PC-3 (cell line): ENCODE data around the gene TNFAIP8L3. TPM values are rescaled to one million over a fixed set of nuclear protein-coding genes. Genes with fewer than 3 reads are reported as not detected.

Experiments
- ATAC-seq: fragments of 200-7000 bp; cut with Tn5 transposase; 2 replicates; pipeline ENCODE4 v1.9.1; 2020; ENCODE audit warnings: mild to moderate bottlenecking, moderate library complexity
- BruUV-seq: library from RNA; stranded (reverse); fragments of 400-500 nt; replicated peaks from 2 replicates; lab custom pipeline; 2021; lab: Mats Ljungman, UMichigan
- CTCF ChIA-PET: fragments of 300-600 bp; sonication (Branson Sonifier 250); formaldehyde crosslinking; loops from one replicate; lab custom pipeline; 2022; ENCODE audit warnings: antibody characterized with exemption; lab: Charles Lee
- POLR2A ChIA-PET: fragments of 300-600 bp; sonication (Branson Sonifier 250); formaldehyde crosslinking; loops from one replicate; lab custom pipeline; 2022; ENCODE audit warnings: antibody characterized with exemption; ENCODE audit not compliant: unreplicated experiment; lab: Charles Lee
- DNase-seq: peaks from one replicate; pipeline ENCODE4 v3.0.0-alpha.2; 2015
- H2AFZ ChIP-seq: fragments of 300-600 bp; sonication (generic); 2 replicates; pipeline ENCODE4 v1.6.0; 2016; ENCODE audit warnings: antibody characterized with exemption, low read length
- H3F3A ChIP-seq: fragments of 300-600 bp; sonication (generic); one replicate; pipeline ENCODE4 v1.6.0; 2017; ENCODE audit warnings: antibody characterized with exemption, low read length, control low read depth, mild to moderate bottlenecking; ENCODE audit not compliant: unreplicated experiment
- H3K27ac ChIP-seq: fragments of 300-600 bp; sonication (generic); 2 replicates; pipeline ENCODE4 v1.5.1; 2016; ENCODE audit warnings: mild to moderate bottlenecking, low read length
- H3K27me3 ChIP-seq: fragments of 300-600 bp; sonication (generic); 2 replicates; pipeline ENCODE4 v1.6.1; 2016; ENCODE audit warnings: low read length, mixed read lengths
- H3K36me3 ChIP-seq: fragments of 300-600 bp; sonication (generic); 2 replicates; pipeline ENCODE4 v1.6.1; 2016; ENCODE audit warnings: low read depth, mixed run types, low read length, mixed read lengths
- H3K4me1 ChIP-seq: fragments of 300-600 bp; sonication (generic); 2 replicates; pipeline ENCODE4 v1.5.1; 2016; ENCODE audit warnings: low read length; ENCODE audit not compliant: insufficient read depth
- H3K4me2 ChIP-seq: fragments of 300-600 bp; sonication (generic); 2 replicates; pipeline ENCODE4 v1.6.0; 2016; ENCODE audit warnings: low read length
- H3K4me3 ChIP-seq: fragments of 300-600 bp; sonication (generic); 2 replicates; pipeline ENCODE4 v1.5.1; 2016; ENCODE audit warnings: mild to moderate bottlenecking, low read length, mixed read lengths
- H3K79me2 ChIP-seq: fragments of 300-600 bp; sonication (generic); 2 replicates; pipeline ENCODE4 v1.6.1; 2017; ENCODE audit warnings: low read length, mixed read lengths
- H3K9ac ChIP-seq: fragments of 300-600 bp; sonication (generic); 2 replicates; pipeline ENCODE4 v1.6.0; 2016; ENCODE audit warnings: mild to moderate bottlenecking, low read length
- H3K9me2 ChIP-seq: fragments of 300-600 bp; sonication (generic); replicated peaks from 2 replicates; pipeline ENCODE4 v1.6.1; 2016; ENCODE audit warnings: mixed run types, low read length, mixed read lengths
- H3K9me3 ChIP-seq: fragments of 300-600 bp; sonication (generic); 2 replicates; pipeline ENCODE4 v1.6.1; 2016; ENCODE audit warnings: low read length, mixed read lengths
- H4K20me1 ChIP-seq: fragments of 300-600 bp; sonication (generic); 2 replicates; pipeline ENCODE4 v1.6.1; 2016; ENCODE audit warnings: low read length, mixed read lengths
- CTCF ChIP-seq: fragments of 300-600 bp; sonication (generic); conservative IDR thresholded peaks from 2 replicates; pipeline ENCODE4 v1.5.1; 2017; ENCODE audit warnings: antibody characterized with exemption, low read depth, mild to moderate bottlenecking, low read length
- EZH2 ChIP-seq: fragments of 300-600 bp; sonication (generic); IDR thresholded peaks from one replicate; pipeline ENCODE4 v1.6.1; 2017; ENCODE audit warnings: antibody characterized with exemption, mild to moderate bottlenecking, low read length; ENCODE audit not compliant: unreplicated experiment
- EZH2phosphoT487 ChIP-seq: fragments of 300-600 bp; sonication (generic); IDR thresholded peaks from 2 replicates; pipeline ENCODE4 v1.6.1; 2018; ENCODE audit warnings: mild to moderate bottlenecking, antibody characterized with exemption, low read length, borderline replicate concordance
- intact Hi-C: fragments of 100-400 bp; cut with micrococcal nuclease; formaldehyde crosslinking; loops from 2 replicates; pipeline ENCODE4 v1.9.0; 2023
- total RNA-seq: library from RNA; depleted of rRNA; stranded (reverse); fragments of >200 nt; gene quantifications from 2 replicates; pipeline ENCODE4 v1.2.3, GENCODE V29; 2014

The TNFAIP8L3 gene
- total RNA-seq, 1 experiment from 2014 or later, result not detected

GRCh38 chr15:51121631-51122225 is 27.0 kb upstream of the TNFAIP8L3 start:
- Histone ChIP-seq H3K4me3 (no peak overlapping the region), H3K27ac (no peak overlapping the region), H3K4me2 (0 out of 2 replicates have a peak overlapping the region, but pooled peaks have one; percentile 13), H3F3A (no peaks in the 10 kb centered on the region), H4K20me1 (no peaks in the 10 kb centered on the region), H3K9me3 (no peaks in the 10 kb centered on the region), H3K79me2 (no peaks in the 10 kb centered on the region), H3K9me2 (no peaks in the 10 kb centered on the region), H2AFZ (no peak overlapping the region), H3K36me3 (no peaks in the 10 kb centered on the region), H3K27me3 (no peaks in the 10 kb centered on the region), H3K9ac (no peak overlapping the region), H3K4me1 (peaks cover 14% of the 10 kb centered on the region)
- DNase-seq, result no peak
- ChIA-PET POLR2A (no interaction called here), CTCF (no interaction called here)
- TF ChIP-seq EZH2 (no peak), EZH2phosphoT487 (no peak), CTCF (no peak)
- no peak for ATAC-seq
- BruUV-seq, result no TSS peak
- intact Hi-C loops, result no loop called here

- BruUV-seq, result no TSS peak
- no peaks in the 10 kb centered on the region for H4K20me1 ChIP-seq
- no peaks in the 10 kb centered on the region for H3K9me2 ChIP-seq
- ATAC-seq (peak; percentile 100), DNase-seq (peak; percentile 91)
- ChIA-PET CTCF (no interaction called here), POLR2A (no interaction called here)
- no peak overlapping the region for H3K9ac ChIP-seq
- no peaks in the 10 kb centered on the region for H3F3A ChIP-seq
- peaks cover 14% of the 10 kb centered on the region for H3K4me1 ChIP-seq
- H3K4me3 ChIP-seq, result no peak overlapping the region
- intact Hi-C loops, result no loop called here
- no peak overlapping the region for H3K27ac ChIP-seq
- no peaks in the 10 kb centered on the region for H3K79me2 ChIP-seq
- no peaks in the 10 kb centered on the region for H3K27me3 ChIP-seq
- 0 out of 2 replicates have a peak overlapping the region, but pooled peaks have one; percentile 20 for H3K4me2 ChIP-seq
- H3K9me3 ChIP-seq, result no peaks in the 10 kb centered on the region
- no peaks in the 10 kb centered on the region for H3K36me3 ChIP-seq
- TF ChIP-seq EZH2, result no peak
- no peak for TF ChIP-seq EZH2phosphoT487
- TF ChIP-seq CTCF, result 0 out of 2 replicates have a peak, but pooled peaks have one; percentile 12
- H2AFZ ChIP-seq, result no peak overlapping the region
These were observed 26.4 kb upstream of the TNFAIP8L3 start for GRCh38 chr15:51121118-51121517.

DNA sequence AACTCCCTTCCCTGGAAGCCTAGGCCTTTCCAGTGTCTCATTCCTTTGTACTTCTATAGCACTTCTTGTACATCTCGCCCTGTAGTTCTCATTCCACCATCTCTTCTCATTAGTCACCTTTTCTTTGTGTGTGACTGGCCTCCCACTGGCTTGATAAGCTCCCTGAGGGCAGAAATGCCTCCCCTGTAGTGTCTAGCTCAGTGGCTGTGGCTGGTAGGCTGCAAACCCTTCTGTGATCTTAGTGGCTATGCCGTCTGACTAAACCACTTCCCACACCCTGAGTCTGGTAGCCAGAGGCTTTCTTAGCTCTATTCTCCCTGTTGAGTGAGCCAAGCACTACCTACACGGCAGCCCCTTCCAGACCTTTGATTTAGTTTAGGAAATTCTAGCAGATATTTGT is 24.4 kb upstream of the TNFAIP8L3 start:
- Histone ChIP-seq H3K79me2 (no peaks in the 10 kb centered on the region), H3K36me3 (no peaks in the 10 kb centered on the region), H3K9ac (no peak overlapping the region), H2AFZ (no peak overlapping the region), H3K27me3 (no peaks in the 10 kb centered on the region), H3F3A (no peaks in the 10 kb centered on the region), H4K20me1 (no peaks in the 10 kb centered on the region), H3K9me3 (no peaks in the 10 kb centered on the region), H3K9me2 (no peaks in the 10 kb centered on the region), H3K27ac (no peak overlapping the region), H3K4me1 (peaks cover 14% of the 10 kb centered on the region), H3K4me2 (no peak overlapping the region), H3K4me3 (no peak overlapping the region)
- ChIA-PET CTCF (interaction anchor here (0.5 kb wide), 1 partner anchor 623 kb away, joined by 3 read pairs; no protein-coding TSS in a partner anchor), POLR2A (no interaction called here)
- no peak for DNase-seq
- intact Hi-C loops, result no loop called here
- no peak for ATAC-seq
- no TSS peak for BruUV-seq
- TF ChIP-seq EZH2 (no peak), EZH2phosphoT487 (no peak), CTCF (no peak)
